Bronchial smooth muscle cell (primary cell): Measurements from ENCODE around the gene KCNJ9. TPM values are rescaled to one million over a fixed set of nuclear protein-coding genes. Genes with fewer than 3 reads are reported as not detected.

ENCODE experiments used
- total RNA-seq: library from RNA; depleted of rRNA; stranded (reverse); fragments of >200 nt; gene quantifications from 2 replicates; pipeline ENCODE4 v1.2.1, GENCODE V29; 2014

KCNJ9 gene
- total RNA-seq = under 0.01 and 0.09 TPM in 2 replicates

DNA sequence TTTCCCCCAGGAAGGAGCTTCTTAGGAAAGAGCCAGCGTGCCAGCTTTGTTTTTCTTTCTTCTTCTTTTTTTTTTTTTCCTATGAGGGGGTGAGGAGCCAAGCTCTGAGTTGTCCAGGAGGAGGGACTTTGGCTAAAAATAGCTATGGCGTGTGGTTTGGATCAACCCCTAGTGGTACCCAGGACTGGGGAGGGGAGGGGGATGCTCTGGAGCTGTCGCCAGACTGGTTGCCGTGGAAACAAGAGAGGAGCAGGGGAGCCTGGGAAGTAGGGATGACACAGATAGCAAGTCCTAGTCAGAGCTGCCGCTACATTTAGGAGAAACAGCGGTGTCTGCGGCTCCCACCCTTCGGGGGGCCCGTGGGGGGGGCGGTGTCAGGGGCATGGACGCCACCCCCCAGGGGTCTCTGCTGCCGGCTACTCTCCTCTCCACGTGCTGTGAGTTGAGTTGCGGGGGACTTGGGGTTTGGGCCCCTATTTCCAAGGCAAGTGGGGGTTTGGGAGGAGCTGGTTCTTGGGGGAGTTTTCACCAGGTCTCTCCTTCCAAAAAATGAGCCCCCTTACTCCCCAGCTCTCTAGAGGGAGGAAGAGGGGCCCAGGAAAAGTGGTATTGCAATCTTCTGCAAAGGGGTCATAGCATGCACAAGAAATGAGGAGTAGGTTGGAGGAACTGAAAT lies at the start of gene KCNJ9:
Gene KCNJ9, plus strand, starts transcription at position 278 of the 676 bp plus-strand sequence. CDS start 2,493 bp downstream, outside the sequence.

GRCh38 chr1:160069460-160070231 lies 11.7 kb upstream of the KCNJ9 start, which contains the start of gene KCNJ10:
Gene KCNJ10 (minus strand): TSS chr1:160070160. CDS start chr1:160042532, 27,628 bp downstream.

DNA sequence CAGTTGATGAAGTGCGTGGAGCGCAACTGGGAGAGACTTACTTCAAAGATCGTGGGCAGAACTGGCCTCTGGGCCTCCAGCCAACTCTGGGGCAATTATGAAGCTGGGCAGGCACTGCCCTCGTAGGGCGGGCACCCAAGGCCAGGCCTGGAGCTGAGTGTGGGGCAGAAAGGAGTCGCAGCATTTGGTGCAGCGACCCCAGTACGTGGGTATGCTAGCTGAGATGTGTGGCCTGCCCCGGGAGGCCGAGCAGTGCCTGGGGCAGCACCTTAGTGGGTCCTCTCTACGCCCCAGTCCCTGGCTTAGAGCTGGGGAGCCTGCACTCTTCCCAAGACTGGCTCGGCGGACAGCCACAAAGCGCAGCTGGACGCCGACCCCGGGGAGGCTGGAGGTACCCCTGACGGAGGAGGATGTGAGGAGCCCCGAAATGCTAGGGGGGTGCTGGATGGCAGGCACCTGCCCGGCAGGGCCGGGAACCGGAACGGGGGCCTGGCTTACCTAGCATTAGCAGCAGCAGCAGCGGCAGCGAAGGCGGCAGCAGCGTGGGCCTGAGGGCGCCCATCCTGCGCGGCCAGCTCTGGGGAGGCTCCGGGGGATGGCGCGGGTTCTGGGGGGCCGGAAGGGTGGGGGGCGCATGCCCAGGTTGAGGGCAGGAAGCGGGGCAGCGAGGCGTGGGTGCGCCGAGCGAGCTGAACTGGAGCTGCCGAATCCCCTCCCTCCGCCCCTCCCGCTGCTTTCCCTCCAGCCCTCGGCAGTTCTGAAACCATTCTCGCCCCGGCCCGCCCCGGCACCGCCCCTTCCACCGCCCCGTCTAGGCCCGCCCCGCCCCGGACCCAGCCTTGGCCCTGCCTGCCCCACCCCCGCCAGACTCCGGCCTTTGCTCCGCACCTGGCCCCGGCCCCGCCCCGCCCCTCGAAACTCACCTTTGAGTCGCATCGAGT lies 16.8 kb downstream of the KCNJ9 start, which contains the start of gene IGSF8:
Gene IGSF8, minus strand, starts transcription at position 709 of the 941 bp plus-strand sequence. Its CDS starts 147 bp downstream, at position 562.

GRCh38 chr1:160115545-160116282 lies 34.4 kb downstream of the KCNJ9 start, which contains the start of gene ATP1A2:
Gene ATP1A2 (plus strand): TSS chr1:160115759. CDS start chr1:160115862, 103 bp downstream.

Other genes starting within 250 kb of the KCNJ9 start
- gene VSIG8, start 218.9 kb upstream of the KCNJ9 start, total RNA-seq = under 0.01 TPM in 2 replicates
- 0.79 and 1.0 TPM in 2 replicates for gene CFAP45, start 181.4 kb upstream of the KCNJ9 start, total RNA-seq
- 221 and 355 TPM in 2 replicates for gene TAGLN2, start 156.0 kb upstream of the KCNJ9 start, total RNA-seq
- 0.09 TPM in 1 of 2 replicates, not detected in the other for gene IGSF9, start 135.9 kb upstream of the KCNJ9 start, total RNA-seq
- not detected in 2 replicates for gene SLAMF9, start 127.3 kb upstream of the KCNJ9 start, total RNA-seq
- gene PIGM, start 49.5 kb upstream of the KCNJ9 start, total RNA-seq = 2.8 and 3.2 TPM in 2 replicates
- not detected in 2 replicates for gene KCNJ10, start 11.4 kb upstream of the KCNJ9 start, total RNA-seq
- 12.8 and 15.1 TPM in 2 replicates for gene IGSF8, start 17.1 kb downstream of the KCNJ9 start, total RNA-seq
- gene ATP1A2, start 34.2 kb downstream of the KCNJ9 start, total RNA-seq = 0.16 and 0.60 TPM in 2 replicates
- not detected in 2 replicates for gene ATP1A4, start 70.1 kb downstream of the KCNJ9 start, total RNA-seq
- not detected in 2 replicates for gene CASQ1, start 109.0 kb downstream of the KCNJ9 start, total RNA-seq
- gene PEA15, start 123.8 kb downstream of the KCNJ9 start, total RNA-seq = 38.8 and 50.3 TPM in 2 replicates
- gene DCAF8, start 181.0 kb downstream of the KCNJ9 start, total RNA-seq = 90.5 and 94.0 TPM in 2 replicates
- 32.0 and 37.8 TPM in 2 replicates for gene PEX19, start 203.6 kb downstream of the KCNJ9 start, total RNA-seq